HepG2 (cell line): ENCODE measurements around the gene FN1. TPM values are rescaled to one million over a fixed set of nuclear protein-coding genes. Genes with fewer than 3 reads are reported as not detected.

Experiments used
- CBFB ChIP-seq: sonication (generic); formaldehyde crosslinking; IDR thresholded peaks from 2 replicates; pipeline ENCODE4 v1.4.0; 2020; ENCODE audit warnings: missing genetic modification reagents
- CHD2 ChIP-seq: IDR thresholded peaks from 2 replicates; pipeline ENCODE4 v1.6.1; 2011; ENCODE audit warnings: low read depth, low read length, improper control_type of control experiment
- FOXK1 ChIP-seq: sonication (generic); formaldehyde crosslinking; IDR thresholded peaks from 2 replicates; pipeline ENCODE4 v1.4.0; 2020; ENCODE audit warnings: low read depth, missing genetic modification reagents, borderline replicate concordance
- GPN1 ChIP-seq: sonication (generic); formaldehyde crosslinking; IDR thresholded peaks from 2 replicates; pipeline ENCODE4 v1.5.1; 2020; ENCODE audit warnings: missing genetic modification reagents, borderline replicate concordance
- KDM4B ChIP-seq: sonication (generic); formaldehyde crosslinking; IDR thresholded peaks from 2 replicates; pipeline ENCODE4 v1.4.0; 2020; ENCODE audit warnings: missing genetic modification reagents
- MXI1 ChIP-seq: IDR thresholded peaks from 3 replicates; pipeline ENCODE4 v1.6.1; 2012; ENCODE audit warnings: low read depth, low read length, inconsistent platforms, borderline replicate concordance
- RFX1 ChIP-seq: fragments of 450-650 bp; IDR thresholded peaks from 2 replicates; pipeline ENCODE4 v1.6.1; 2017
- SMC3 ChIP-seq: IDR thresholded peaks from 2 replicates; pipeline ENCODE4 v1.6.1; 2011; ENCODE audit warnings: low read length, improper control_type of control experiment
- SOX13 ChIP-seq, 3 experiments: fragments of 450-650 bp in 1 of 3; sonication (generic) in 1 of 3; formaldehyde crosslinking in 1 of 3; IDR thresholded peaks in 2 of 3; conservative IDR thresholded peaks in 1 of 3; 2 replicates each; pipeline versions ENCODE4 v1.5.0 to v1.6.1; 2016 to 2020; ENCODE audit warnings: antibody characterized with exemption in 1 of 3, mild to moderate bottlenecking in 1 of 3, missing compliant biosample characterization in 1 of 3, missing genetic modification reagents in 1 of 3, moderate library complexity in 1 of 3
- U2AF2 ChIP-seq: fragments of 200-400 bp; formaldehyde crosslinking; IDR thresholded peaks from 2 replicates; pipeline ENCODE4 v1.6.1; 2017; ENCODE audit warnings: low read depth, mild to moderate bottlenecking, low read length
- USF2 ChIP-seq, 2 experiments: sonication (generic) in 1 of 2; formaldehyde crosslinking in 1 of 2; IDR thresholded peaks; 2 replicates each; pipeline versions ENCODE4 v1.5.1 to v1.6.1; 2011 to 2020; ENCODE audit warnings: borderline replicate concordance in 1 of 2, low read depth in 1 of 2, low read length in 1 of 2, mild to moderate bottlenecking in 1 of 2, missing genetic modification reagents in 1 of 2, moderate library complexity in 1 of 2
- ZEB1 ChIP-seq: IDR thresholded peaks from 2 replicates; pipeline ENCODE4 v1.6.1; 2012; ENCODE audit warnings: mild to moderate bottlenecking, low read depth, inconsistent platforms; ENCODE audit not compliant: insufficient replicate concordance
- ZFP41 ChIP-seq: sonication (generic); formaldehyde crosslinking; IDR thresholded peaks from 2 replicates; pipeline ENCODE4 v1.4.0; 2020; ENCODE audit warnings: mild to moderate bottlenecking, missing genetic modification reagents, borderline replicate concordance
- ZNF263 ChIP-seq: sonication (generic); formaldehyde crosslinking; IDR thresholded peaks from 2 replicates; pipeline ENCODE4 v1.4.0; 2020; ENCODE audit warnings: missing genetic modification reagents
- ZNF337 ChIP-seq: sonication (generic); formaldehyde crosslinking; IDR thresholded peaks from 2 replicates; pipeline ENCODE4 v1.5.1; 2020; ENCODE audit warnings: missing genetic modification reagents, low read depth, mild to moderate bottlenecking, borderline replicate concordance
- ZNF563 ChIP-seq: sonication (generic); formaldehyde crosslinking; IDR thresholded peaks from 2 replicates; pipeline ENCODE4 v1.8.0; 2022; ENCODE audit warnings: mild to moderate bottlenecking, moderate library complexity, missing genetic modification reagents
- ZNF678 ChIP-seq: sonication (generic); formaldehyde crosslinking; IDR thresholded peaks from 2 replicates; pipeline ENCODE4 v1.4.0; 2020; ENCODE audit warnings: mild to moderate bottlenecking, missing genetic modification reagents
- ZNF766 ChIP-seq: sonication (generic); formaldehyde crosslinking; IDR thresholded peaks from 2 replicates; pipeline ENCODE4 v1.5.0; 2020; ENCODE audit warnings: missing genetic modification reagents, borderline replicate concordance
- ZSCAN21 ChIP-seq: sonication (generic); formaldehyde crosslinking; IDR thresholded peaks from 2 replicates; pipeline ENCODE4 v1.8.0; 2022; ENCODE audit warnings: mild to moderate bottlenecking, missing genetic modification reagents, moderate library complexity, borderline replicate concordance
- ZSCAN9 ChIP-seq: IDR thresholded peaks from 2 replicates; pipeline ENCODE4 v1.6.1; 2016; ENCODE audit warnings: borderline replicate concordance
- polyA plus RNA-seq, 8 experiments: library from polyadenylated mRNA; depleted of rRNA in 3 of 8; stranded (reverse) in 7 of 8; unstranded in 1 of 8; fragments of >200 nt; fragmentation: Illumina TruSeq in 4 of 8; extraction: Trizol in 4 of 8; gene quantifications; 2 replicates each; pipeline versions ENCODE4 v1.2.1 to v1.2.3, GENCODE V29; 2011 to 2016; ENCODE audit warnings: low read depth in 4 of 8, missing spikeins in 1 of 8, mixed read lengths in 1 of 8; ENCODE audit not compliant: insufficient read depth in 1 of 8
- total RNA-seq, 5 experiments: library from RNA; depleted of rRNA; stranded (reverse); fragments of >200 nt; fragmentation: Illumina TruSeq; extraction: Trizol; gene quantifications; 2 replicates each; pipeline ENCODE4 v1.2.3, GENCODE V29; 2016; ENCODE audit warnings: low read depth in 1 of 5
- TF ChIP-seq, protein P1 (sequence below): sonication (generic); formaldehyde crosslinking; IDR thresholded peaks from 2 replicates; pipeline ENCODE4 v1.4.0; 2020; ENCODE audit warnings: mild to moderate bottlenecking, missing genetic modification reagents
- TF ChIP-seq, protein P2 (sequence below): sonication (generic); formaldehyde crosslinking; IDR thresholded peaks from 2 replicates; pipeline ENCODE4 v1.5.0; 2020; ENCODE audit warnings: missing genetic modification reagents
- TF ChIP-seq, protein P3 (sequence below): sonication (generic); formaldehyde crosslinking; IDR thresholded peaks from 2 replicates; pipeline ENCODE4 v1.4.0; 2020; ENCODE audit warnings: mild to moderate bottlenecking, missing genetic modification reagents

Gene FN1
- total and polyA plus RNA-seq, 2 of the 13 experiments (the other 11 are each of a cell fraction or from before 2014, with no cell fraction given), result 1,847 to 6,471 TPM

DNA sequence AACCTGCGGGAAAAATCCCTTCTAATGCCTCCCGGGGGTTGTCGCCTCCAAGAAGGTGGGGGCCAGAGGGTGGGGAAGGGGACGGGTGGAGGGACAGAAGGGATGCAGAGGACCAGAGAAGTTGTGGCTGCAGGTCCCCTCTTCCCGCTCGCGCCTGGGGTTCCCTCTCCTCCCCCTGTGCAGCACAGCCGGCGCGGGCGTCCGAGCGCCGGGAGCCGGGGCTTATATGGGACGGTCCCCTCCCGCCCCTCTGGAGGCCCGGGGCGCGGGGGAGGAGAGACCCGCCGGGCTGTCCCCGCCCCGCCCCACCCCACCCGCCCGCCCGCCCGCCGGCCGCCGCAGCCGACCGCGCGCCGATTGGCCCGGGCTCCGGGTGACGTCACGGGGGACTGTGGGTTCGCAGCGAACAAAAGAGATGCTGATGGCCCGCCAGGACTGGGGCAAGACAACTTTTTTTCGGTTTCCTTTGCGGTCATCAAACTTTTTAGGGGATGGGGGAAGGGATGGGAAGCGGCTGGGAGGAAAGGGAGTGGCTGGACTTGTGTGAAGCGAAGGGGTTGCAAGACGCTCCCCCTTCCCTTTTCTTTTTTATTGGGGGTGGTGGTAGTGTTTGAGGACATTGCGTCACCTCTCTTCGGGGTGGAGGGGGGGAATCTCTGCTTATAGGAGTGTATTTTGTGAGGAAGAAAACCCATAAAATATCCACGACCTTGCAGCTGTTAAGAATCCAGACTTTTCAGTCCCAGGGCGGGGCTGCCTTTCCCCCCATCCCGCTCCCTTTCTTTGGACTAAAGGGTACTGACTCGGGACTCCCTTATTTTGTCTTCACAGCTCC is at the start of gene FN1 (continued):
- peak; percentile 76 for TF ChIP-seq SOX13 (IDR thresholded peaks at IDR 0.05)
- TF ChIP-seq SOX13 (CRISPR knock-in tag; conservative IDR thresholded peaks at IDR 0.05 in 1 of 2, IDR thresholded peaks at IDR 0.05 in 1 of 2), result peak; percentile 37 to 73; a peak in 2 of 4 replicates
- no peak for TF ChIP-seq ZNF678 (CRISPR knock-in tag)
- no peak for TF ChIP-seq GPN1
- no peak for TF ChIP-seq ZNF337
- TF ChIP-seq CHD2, result peak; percentile 26; the same call in 1 of the 2 replicates
- TF ChIP-seq, protein P1, sequence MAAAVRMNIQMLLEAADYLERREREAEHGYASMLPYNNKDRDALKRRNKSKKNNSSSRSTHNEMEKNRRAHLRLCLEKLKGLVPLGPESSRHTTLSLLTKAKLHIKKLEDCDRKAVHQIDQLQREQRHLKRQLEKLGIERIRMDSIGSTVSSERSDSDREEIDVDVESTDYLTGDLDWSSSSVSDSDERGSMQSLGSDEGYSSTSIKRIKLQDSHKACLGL (CRISPR knock-in tag), result no peak
- no peak for TF ChIP-seq ZNF766
- TF ChIP-seq ZNF563 (CRISPR knock-in tag), result peak; percentile 91
- TF ChIP-seq USF2 (IDR thresholded peaks at IDR 0.05; ENCODE audit: low read depth, low read length), result no peak
- TF ChIP-seq USF2 (CRISPR knock-in tag; IDR thresholded peaks at IDR 0.05; ENCODE audit: borderline replicate concordance), result no peak
- TF ChIP-seq, protein P2, sequence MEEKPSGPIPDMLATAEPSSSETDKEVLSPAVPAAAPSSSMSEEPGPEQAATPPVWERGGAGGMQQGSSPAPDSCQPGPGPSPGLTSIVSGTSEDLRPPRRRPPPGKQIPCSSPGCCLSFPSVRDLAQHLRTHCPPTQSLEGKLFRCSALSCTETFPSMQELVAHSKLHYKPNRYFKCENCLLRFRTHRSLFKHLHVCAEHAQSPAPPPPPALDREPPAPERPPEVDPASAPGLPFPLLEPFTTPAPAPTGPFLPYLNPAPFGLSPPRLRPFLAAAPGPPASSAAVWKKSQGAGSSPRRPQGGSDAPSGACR, result peak; percentile 16; the same call in 1 of the 2 replicates
- TF ChIP-seq ZNF263, result no peak; the same call in 1 of the 2 replicates
- peak; percentile 97 for TF ChIP-seq ZSCAN9 (CRISPR knock-in tag)
- TF ChIP-seq SMC3, result no peak
- peak; percentile 98 for TF ChIP-seq KDM4B (CRISPR knock-in tag)
- no peak for TF ChIP-seq RFX1
- TF ChIP-seq FOXK1, result peak; percentile 67; the same call in 1 of the 2 replicates
- peak; percentile 78 for TF ChIP-seq CBFB
- no peak for TF ChIP-seq U2AF2
- TF ChIP-seq, protein P3, sequence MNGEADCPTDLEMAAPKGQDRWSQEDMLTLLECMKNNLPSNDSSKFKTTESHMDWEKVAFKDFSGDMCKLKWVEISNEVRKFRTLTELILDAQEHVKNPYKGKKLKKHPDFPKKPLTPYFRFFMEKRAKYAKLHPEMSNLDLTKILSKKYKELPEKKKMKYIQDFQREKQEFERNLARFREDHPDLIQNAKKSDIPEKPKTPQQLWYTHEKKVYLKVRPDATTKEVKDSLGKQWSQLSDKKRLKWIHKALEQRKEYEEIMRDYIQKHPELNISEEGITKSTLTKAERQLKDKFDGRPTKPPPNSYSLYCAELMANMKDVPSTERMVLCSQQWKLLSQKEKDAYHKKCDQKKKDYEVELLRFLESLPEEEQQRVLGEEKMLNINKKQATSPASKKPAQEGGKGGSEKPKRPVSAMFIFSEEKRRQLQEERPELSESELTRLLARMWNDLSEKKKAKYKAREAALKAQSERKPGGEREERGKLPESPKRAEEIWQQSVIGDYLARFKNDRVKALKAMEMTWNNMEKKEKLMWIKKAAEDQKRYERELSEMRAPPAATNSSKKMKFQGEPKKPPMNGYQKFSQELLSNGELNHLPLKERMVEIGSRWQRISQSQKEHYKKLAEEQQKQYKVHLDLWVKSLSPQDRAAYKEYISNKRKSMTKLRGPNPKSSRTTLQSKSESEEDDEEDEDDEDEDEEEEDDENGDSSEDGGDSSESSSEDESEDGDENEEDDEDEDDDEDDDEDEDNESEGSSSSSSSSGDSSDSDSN (CRISPR knock-in tag), result peak; percentile 54
- TF ChIP-seq MXI1, result peak; percentile 59; the same call in 1 of the 3 replicates
- TF ChIP-seq ZFP41 (CRISPR knock-in tag), result no peak
- TF ChIP-seq ZEB1, result no peak
- peak; percentile 72 for TF ChIP-seq ZSCAN21 (CRISPR knock-in tag)
